HG03025 (cell line): ENCODE results near the gene RBMY1A1.
"Not testable (repeated sequence)": the region's sequence is repeated elsewhere in the genome, so short reads cannot be mapped to it uniquely, and the experiment has no call there.

Experiments used
- ATAC-seq: cut with Tn5 transposase; IDR thresholded peaks from one replicate; pipeline ENCODE4 v1.9.1; 2021; ENCODE audit warnings: mild to moderate bottlenecking, moderate library complexity; ENCODE audit not compliant: unreplicated experiment, low FRiP score

Gene RBMY1A1

GRCh38 chrY:21534579-21534978 lies at the start of gene RBMY1A1:
RBMY1A1 (plus strand) TSS chrY:21534879; CDS start chrY:21536892, 2,013 bp downstream.
- not testable (repeated sequence) for ATAC-seq

GRCh38 chrY:21511038-21511437 lies 23.6 kb upstream of the RBMY1A1 start, which contains the start of gene RBMY1B:
RBMY1B (plus strand) TSS chrY:21511338; CDS start chrY:21513351, 2,013 bp downstream.
- not testable (repeated sequence) for ATAC-seq

GRCh38 chrY:21559316-21559984 lies 24.8 kb downstream of the RBMY1A1 start:
- not testable (repeated sequence) for ATAC-seq

- ATAC-seq: no peak
Observed at GRCh38 chrY:21585449-21585848, 50.8 kb downstream of the RBMY1A1 start.

GRCh38 chrY:21586454-21586853 lies 51.8 kb downstream of the RBMY1A1 start:
- not testable (repeated sequence) for ATAC-seq

- ATAC-seq: no peak
Observed at GRCh38 chrY:21592059-21592458, 57.4 kb downstream of the RBMY1A1 start.

- ATAC-seq: not testable (repeated sequence)
Observed at GRCh38 chrY:21596287-21596686, 61.6 kb downstream of the RBMY1A1 start.
